NCI-H82 treated with DMSO at 0.1 percent for 48 hours (cell line): ENCODE data around the gene SIRPG.
"Not testable (repeated sequence)": the region's sequence is repeated elsewhere in the genome, so short reads cannot be mapped to it uniquely, and the experiment has no call there.

Source experiments
- DNase-seq: peaks from one replicate; lab custom pipeline; 2025; ENCODE audit not compliant: unreplicated experiment; lab: John Stamatoyannopoulos, UW

The SIRPG gene

DNA sequence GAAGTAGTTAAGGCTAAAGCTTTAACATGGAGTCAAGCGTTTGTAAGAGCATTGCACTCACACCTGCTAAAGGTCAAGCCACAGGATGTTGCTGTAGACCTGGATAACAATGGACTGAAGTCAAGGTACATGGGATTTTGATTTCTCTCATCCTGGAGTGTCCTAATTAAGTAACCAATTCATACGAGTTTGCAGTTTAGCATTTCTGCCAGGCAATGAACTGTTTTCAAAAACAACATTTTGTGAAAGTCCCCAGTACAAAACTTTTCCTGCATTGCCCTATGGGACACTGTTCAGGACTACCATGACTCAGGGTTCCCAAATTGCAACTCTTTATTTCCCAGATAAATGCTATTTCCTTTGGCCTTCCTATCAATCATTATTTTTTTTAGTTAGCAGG, 20.4 kb downstream of the SIRPG start:
- no peak for DNase-seq

DNA sequence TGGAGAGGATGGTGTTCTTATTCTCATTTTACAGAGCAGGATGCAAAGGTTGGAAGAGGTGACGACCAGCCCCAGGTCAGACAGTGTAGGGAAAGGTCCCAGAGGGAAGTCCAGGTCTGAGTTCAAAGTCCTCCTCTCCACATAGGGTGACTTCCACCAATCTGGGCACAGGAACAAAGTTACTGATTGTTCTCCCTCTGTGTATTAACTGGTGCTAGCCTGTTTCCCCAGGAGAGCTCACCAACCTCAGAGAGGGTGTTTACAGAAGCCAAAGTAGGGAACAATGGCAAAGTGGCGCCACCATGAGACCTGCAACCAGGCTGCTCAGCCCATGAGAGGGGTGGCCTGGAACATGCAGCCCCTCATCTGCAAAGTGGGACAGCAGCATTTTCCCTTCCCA, 21.0 kb downstream of the SIRPG start:
- DNase-seq: no peak

DNA sequence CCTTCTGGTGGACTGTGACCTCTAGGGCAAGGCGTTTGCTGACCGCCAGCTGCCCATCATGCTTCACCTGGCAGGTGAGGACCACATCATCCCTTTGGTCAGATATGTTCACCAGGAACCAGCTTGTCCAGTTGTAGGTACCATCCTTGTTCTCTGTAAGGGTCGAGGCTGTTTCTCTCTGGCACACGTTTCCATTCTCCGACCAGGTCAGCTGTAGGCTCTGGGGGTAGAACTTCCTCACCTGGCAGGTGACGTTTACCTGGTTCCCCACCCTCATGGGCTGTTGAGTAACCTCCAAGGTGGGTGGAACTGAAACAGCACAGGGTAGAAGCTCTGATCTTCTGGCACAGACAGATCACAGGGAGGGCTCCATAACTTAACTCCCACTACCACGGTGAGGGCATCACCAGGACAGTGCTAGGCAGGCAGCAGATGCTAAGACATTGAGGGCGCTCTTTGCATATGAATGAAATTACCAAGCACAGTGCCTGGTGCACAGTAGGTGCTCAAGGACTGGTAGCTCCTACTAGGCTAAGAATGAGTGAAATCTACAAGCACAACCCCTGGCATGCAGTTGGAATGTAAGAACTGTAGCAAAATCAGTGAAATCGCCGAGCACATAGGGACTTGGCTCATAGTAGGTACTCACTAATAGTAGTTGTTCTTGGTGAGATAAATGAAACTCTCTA, 22.1 kb downstream of the SIRPG start:
- DNase-seq: no peak

DNA sequence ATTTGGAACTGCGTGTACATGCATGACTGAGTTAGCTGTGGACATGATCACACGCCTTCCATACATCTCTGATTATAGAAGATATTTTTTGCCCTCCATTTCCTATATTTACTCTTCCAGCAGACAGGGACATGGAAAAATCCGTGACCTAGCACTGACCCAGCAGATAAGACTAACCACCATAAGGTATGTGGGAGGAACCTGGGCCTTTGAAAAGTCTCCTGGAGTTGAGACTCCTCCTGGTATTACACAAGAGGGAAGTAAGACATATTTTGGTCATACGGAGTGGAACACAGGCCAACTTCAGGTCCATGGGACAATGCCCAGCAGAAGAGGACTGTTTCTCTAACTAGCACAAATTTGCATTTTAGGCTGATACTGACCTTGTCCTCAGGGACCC, 24.0 kb downstream of the SIRPG start:
- DNase-seq: no peak

DNA sequence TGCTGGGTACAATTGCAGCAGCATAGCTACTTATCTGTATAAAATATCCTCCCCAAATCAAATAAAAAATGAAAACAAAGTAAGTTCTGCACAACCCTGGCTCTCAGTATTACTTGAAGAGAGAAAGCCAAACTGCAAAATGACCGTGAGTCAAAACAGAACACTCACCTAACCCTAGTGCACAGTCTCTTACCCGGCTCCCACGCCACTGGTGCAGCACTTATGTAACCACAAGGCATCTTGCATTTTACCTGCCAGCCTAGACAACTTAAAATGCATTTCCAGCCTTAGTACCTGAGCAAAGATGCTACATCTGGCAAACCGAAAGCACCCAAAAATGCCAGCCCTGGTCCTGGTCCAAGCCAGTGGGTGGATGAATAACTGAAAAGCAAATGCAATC, 25.4 kb downstream of the SIRPG start:
- no peak for DNase-seq

DNA sequence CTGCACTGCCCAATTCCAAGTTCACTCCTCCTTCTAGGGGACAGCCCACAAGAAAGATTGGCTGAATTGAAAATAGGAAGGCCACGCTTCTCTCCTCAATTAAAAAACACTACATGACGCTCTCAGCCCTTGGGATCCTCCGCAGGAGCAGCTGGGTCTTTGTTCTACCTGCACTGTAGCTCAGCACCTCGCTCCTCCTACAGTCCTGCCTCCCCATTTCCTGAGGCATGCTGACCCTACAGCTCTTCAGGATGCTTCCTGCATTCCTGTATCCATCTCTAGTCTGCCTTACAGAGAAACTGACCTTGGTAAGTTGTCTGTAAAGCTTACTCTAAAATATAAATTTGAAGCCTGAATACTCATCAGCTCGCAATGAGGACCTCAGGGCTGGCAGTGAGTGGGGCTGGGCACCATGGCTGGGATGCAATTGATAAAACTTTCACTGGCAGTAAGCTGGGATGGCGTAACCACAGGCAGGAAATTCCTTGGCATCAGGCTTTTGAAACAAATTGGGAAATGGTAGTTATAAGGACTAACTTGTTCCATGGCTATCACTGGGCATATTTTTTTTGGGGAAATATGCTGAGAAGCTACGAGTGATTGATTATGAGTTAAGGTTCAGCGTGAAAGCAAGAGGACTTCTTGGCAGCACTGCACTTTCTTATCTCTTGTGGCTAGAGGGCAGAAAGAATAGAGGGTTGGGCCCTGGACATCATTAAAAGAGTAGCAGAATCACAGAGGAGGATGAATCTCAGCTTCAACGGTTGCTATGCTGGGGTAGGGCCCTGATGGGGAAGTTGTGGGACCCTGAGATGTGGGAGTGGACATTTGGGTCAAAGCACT, 26.0 kb downstream of the SIRPG start:
- DNase-seq: no peak

DNA sequence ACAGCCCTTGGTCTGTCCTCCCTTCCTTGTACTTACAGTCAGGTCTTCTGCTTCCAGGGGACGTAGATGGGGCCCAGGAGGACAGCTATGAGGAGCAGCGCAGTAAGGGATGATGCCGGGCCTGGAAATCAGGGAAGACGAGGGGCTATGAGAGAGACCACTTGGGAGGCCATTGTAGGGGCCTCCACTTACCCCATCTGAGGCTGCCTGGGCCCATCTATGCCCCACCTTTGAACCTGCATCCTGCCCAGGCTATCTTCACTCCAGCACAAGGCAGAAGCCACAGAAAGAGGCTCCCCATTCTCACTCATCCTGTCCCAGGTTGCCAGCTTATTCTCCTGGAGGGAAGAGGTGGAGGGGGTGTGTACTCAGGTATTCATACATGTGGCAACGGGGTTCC, 27.4 kb downstream of the SIRPG start:
- DNase-seq: no peak

DNA sequence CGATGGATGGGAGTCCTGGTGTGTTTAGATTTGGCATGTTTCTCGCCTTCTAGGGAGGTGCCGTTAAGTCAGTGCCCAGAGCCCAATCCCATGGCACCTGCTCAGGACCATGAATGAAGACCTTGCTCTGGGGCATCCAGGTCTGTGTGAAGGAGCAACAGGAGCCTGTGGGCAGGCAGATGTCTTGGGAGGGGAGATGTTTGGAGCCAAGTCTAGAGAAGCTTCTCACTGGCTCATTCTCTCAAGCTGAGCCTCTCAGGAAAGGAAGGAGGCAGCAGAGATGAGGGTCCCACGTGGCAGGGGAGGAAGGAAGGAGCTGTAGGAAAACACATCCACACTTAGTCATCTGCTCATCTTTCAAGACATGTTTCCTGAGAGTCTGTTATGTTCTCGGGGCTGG, 28.3 kb downstream of the SIRPG start:
- DNase-seq: no peak

DNA sequence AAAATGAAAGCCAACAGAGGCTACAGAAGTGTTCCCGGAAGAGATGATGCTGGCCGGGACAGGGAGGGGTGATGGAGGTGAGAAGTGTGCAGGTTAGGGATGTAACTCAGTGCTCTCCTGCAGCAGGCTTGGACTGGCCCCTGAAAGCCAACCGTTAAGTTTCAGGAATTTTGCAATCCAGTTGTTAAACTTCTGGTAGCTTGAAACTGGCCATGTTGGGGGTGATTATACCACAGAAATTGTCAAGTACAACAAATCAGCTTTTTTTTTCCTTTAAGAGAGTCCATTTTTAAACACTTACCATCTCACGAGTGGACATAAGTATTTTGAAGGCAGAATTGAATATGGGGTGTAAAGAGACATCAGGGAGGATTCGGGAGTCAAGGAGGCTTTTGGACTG, 29.0 kb downstream of the SIRPG start:
- DNase-seq: no peak

DNA sequence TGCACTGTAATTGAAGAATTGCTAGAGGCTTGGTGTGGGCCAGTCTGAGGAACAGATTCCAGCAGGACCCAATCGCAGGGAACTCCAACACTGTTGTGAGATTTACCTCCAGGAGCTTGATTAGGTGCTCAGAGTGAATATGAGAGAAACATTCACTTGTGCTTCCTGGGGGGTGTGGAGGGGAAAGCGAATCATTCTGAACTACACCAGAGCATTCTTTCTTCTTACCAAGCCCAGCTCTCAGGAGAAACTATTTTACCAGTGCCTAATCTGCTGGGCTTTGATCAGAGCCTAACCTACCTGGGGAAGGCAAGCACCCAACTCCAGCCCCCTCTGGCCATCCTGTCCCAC, 30.4 kb downstream of the SIRPG start:
- no peak for DNase-seq

DNA sequence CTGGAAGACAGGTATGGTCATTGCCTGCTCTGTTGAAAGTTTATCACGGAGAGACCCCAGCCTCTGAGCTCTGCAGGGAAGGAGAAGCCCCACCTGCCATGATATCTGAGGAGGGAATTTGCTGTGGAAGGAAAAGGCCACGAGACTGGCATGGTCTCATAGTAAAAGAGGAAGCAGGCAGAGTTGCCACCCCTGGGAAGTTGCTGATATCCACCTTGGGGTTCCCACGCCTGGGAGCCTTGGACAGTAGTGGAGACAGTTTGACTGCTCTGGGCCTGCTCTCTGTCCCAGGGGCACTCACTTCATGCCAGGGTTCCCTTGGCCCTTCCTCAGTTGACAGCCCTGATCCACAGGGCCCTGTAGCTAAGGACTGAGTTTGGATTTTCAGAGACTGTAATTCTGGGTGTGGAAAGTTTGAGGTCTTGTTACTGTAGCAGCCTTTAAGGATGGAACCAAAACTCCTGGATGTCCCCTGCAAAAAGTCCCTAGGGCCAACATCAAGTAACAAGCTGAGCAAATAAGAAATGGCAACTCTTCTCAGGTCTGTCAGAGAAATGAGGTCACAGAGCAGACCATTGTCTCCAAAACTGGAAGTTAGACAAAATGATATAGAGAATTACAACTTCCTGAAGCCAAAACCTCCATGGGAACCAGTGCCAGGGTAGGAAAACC, 30.9 kb downstream of the SIRPG start:
- no peak for DNase-seq

DNA sequence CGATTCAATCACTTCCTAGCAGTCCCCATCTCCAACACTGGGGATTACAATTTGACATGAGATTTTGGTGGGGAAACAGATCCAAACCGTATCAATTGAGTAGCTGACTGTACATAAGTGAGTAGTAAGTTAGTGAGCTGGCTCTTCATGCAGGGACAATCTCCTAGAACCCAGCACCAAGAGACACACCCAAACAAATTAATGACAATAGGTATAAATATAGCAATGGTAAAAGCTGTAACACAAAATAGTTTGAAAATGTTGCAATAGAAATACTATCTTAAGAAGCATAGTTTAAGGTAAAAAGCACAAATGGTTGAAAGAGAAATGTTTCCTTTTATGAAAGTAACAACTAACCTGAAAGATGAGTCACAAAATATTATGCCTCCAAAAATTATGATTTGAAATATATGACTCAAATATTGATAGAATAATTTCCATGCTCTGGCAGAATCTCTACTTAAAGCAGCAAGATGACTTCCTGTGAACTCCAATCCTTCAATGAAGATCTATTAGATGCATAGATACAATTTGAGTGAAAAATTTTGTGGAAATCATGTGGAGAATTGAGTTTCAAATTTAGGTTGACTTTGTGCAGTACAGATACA, 32.4 kb downstream of the SIRPG start:
- DNase-seq: no peak

DNA sequence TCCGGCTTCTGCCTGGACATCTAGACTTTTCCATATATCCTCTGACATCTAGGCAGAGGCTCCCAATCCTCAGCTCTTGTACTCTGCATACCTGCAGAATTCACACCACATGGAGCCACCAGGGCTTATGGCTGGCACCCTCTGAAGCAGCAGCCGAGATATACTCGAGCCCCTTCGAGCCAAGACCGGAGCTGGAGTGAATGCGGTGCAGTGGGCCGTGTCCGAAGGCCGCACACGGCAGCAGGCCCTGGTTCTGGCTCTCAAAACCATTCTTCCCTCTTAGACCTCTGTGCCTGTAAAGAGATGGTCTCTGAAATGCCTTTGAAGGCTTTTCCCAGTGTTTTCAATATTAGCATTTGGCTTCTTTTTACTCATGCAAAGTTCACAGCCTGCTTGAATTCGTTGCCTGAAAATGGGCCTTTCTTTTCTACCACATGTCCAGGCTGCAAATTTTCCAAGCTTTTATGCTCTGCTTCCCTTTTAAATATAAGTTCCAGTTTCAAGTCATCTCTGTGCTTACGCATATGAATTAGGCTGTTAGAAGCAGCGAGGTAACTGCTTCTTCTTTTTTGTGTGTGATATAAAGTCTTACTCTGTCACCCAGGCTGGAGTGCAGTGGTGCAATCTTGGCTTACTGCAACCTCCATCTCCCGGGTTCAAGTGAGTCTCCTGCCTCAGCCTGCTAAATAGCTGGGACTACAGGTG, 33.9 kb downstream of the SIRPG start:
- no peak for DNase-seq

DNA sequence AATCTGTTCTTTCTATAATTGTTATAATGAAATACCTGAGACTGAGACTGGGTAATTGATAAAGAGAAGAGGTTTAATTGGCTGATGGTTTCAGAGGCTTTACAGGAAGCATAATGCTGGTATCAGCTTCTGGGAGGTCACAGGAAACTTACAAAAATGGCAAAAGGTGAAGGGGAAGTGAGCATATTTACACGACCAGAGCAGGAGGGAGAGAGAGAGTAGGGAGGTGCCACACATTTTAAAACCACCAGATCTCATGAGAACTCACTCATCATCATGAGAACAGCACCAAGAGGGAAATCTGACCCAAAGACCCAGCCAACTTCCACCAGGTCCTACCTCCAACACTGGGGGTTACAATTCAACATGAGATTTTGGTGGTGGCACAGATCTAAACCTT, 35.1 kb downstream of the SIRPG start:
- no peak for DNase-seq

DNA sequence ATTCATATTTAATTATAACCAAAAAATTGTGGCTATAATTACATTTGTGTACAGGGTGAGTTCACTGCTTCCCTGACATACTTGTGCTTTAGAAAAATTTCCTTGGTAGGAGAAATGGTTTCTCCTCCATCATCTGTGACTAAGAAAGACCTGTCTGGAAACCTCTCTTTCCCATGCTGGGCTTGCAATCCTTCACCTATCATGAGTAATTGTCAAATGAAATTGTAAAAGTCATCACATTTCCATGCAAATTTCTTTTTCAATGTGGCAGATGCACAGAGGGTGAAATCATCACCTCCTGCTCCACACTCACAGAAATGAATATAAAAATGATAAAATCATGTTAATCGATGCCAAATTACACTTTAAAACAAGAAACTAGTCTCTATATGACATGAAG, 36.3 kb downstream of the SIRPG start:
- DNase-seq: no peak

DNA sequence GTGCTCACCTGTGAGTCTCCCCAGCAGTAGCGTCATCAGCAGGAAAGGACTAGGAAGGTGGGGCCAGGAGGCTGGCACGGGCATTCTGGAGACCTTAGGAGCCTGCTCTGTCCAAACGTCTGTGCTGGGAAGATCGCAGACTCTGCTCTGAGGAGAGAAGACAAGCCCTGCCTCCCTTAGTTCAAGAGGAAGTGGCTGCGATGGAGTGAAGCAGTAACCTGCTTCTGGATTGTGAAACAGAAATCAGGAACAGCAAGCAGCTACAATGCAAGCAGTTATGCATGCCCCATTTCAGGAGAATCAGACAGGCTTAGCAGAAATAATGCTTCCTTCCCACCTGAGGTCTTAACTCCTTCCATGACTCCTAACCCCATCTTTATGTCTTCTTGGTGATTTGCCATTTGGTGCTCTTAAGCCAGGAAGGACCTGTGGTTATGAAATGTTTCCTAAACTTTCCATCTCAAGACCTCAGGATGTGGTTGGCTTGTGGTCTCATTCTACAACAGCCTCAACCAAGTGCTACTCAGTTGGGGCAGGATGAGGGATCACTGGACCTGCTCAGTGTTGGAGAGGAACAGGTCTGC, 37.6 kb downstream of the SIRPG start, which contains the start of gene SIRPB1:
Gene SIRPB1, minus strand, starts transcription at position 149 of the 584 bp plus-strand sequence. Its CDS starts 65 bp downstream, at position 84.
- no peak for DNase-seq

DNA sequence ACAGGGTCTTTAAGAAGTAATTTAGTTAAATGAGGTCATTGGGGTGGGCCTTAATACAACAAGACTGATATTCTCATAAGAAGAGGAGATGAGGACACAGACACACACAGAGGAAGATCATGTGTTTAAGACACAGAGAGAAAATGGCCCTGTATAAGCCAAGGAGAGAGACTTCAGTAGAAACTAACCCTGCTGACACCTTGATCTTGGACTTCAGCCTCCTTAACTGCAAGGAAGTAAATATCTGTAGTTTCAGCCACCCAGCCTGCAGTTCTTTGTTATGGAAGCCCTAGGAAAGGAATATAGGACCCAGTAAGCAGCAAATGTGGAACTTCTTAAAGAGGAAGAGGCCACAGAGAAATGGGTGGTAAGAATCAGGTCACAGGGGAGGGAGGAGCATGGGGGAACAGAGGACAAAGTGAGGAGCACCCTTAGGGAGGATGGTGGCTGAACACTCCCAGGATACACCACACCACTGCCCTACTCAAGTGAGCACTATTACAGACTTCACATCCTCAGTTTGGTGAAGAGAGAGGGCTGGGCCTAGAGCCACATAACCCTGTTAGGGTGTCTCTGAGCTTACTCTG, 38.5 kb downstream of the SIRPG start:
- DNase-seq: no peak

DNA sequence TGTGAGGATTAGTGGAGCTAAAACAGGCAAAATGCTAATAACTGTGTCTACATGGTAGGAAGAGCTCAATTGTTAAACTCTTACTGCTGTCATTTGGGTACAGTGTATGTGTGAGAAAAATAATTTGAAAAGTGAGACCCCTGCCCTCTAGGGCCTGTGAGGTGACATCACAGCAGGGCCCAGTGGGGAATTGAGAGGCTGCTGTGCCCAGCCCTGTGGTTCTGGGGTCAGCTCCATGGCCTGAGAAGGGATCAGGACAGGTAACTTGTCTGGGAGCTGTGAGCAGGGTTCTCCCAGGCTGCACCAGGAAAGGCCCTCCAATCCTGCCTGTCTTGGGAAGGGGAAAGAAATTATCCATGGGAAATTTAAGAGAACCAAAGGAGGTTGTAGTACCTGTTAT, 39.1 kb downstream of the SIRPG start:
- no peak for DNase-seq

DNA sequence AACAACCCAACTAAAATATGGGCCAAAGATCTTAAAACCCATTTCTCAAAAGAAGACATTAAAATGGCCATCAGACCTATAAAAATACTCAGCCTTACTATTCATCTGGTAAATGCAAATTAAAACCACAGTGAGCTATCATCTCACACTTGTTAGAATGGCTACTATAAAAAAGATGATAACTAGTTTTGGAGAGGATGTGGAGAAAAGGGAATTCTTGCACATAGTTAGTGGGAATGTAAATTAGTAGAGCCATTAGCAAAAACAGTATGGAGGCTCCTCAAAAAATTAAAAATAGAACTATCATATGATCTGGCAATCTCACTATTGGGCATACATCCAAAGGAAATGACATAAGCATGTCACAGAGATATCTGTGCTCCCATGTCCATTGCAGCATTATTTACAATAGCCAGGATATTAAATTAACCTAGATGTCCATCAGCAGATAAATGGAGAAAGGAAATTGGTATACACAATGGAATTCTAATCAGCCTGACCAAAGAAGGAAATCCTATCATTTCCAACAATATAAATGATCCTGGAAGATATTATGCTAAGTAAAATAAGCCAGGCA, 40.6 kb downstream of the SIRPG start:
- no peak for DNase-seq

DNA sequence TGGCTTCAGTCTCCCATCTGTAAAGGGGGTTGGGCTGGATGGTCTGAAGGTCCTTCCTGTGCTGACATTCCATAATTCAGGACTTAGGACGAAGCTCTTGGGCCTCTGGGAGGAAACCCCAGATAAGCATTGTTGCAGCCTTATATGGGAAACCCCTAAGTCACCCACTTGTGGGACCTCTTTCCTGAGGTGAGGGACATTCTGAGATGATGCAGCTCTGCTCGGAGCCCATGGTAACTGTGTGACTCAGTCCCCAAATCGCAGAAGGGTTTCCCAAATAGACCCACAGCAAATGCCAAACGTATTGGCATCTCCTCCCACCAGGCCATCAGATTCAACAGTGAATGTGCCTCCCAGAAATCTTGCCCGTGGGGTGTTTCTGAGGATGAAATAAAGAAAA, 47.2 kb downstream of the SIRPG start:
- not testable (repeated sequence) for DNase-seq
